HG02798 (cell line): ENCODE measurements around the gene DOCK1.

Source experiments
- ATAC-seq: cut with Tn5 transposase; IDR thresholded peaks from one replicate; pipeline ENCODE4 v1.9.1; 2021; ENCODE audit warnings: mild to moderate bottlenecking; ENCODE audit not compliant: unreplicated experiment, poor library complexity

DOCK1 gene

DNA sequence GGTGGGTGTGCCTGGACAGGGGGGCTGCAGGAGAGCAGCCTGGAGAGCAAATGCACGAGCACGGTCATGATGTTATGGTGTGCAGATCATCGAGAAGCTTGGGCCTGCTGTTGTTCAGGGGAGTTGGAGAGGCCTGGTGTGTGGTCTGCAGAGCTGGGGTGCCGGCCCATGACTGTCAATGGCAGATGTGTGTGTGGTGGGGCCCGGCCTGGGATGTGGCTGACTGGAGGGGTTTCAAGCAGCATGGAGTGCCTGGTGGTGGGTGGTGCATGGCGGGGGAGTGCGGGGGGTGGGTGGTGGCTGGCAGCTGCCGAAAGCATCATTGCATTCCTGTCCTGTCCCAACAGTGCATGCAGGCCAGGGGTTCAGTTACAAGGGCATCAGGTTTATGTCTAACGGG, 122.6 kb downstream of the DOCK1 start:
- ATAC-seq: no peak

DNA sequence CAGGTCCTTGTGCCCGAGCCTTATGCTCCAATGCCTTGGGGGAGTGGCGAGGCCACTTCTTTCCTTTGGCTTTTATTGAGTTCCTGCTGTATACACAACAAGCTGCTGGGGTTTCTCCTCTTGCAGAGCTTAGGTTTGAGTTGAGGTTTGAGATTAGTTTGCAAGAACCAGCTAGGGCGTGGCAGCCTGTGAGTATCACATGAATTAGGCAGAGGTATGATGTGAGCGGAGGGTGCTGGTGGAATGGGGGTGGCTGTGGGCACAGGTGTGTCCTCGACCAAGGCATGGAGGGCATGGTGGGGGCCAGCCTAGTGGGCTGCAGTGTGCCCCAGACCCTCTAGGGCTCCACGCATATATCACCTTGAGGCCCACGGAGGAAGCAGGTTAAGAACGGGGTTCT, 123.3 kb downstream of the DOCK1 start:
- no peak for ATAC-seq

DNA sequence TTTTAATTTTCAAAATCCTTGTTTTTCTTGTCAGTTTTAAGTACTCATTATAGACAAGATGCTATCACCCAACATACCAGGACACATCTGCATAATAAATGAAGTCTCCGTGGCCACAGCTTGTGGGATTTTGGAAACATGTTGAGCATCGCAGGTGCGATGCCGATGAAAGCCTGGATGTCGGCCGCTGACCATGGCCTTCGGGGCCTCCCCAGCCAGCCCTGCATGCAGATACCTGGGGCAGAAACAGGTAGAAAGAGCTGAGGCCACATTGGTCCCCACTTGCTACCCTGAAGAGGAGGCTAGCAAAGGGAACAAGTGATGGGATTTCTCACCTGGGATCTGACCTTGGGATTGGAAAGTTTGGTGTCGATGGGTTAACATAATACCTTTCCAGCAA, 123.8 kb downstream of the DOCK1 start:
- ATAC-seq: no peak

DNA sequence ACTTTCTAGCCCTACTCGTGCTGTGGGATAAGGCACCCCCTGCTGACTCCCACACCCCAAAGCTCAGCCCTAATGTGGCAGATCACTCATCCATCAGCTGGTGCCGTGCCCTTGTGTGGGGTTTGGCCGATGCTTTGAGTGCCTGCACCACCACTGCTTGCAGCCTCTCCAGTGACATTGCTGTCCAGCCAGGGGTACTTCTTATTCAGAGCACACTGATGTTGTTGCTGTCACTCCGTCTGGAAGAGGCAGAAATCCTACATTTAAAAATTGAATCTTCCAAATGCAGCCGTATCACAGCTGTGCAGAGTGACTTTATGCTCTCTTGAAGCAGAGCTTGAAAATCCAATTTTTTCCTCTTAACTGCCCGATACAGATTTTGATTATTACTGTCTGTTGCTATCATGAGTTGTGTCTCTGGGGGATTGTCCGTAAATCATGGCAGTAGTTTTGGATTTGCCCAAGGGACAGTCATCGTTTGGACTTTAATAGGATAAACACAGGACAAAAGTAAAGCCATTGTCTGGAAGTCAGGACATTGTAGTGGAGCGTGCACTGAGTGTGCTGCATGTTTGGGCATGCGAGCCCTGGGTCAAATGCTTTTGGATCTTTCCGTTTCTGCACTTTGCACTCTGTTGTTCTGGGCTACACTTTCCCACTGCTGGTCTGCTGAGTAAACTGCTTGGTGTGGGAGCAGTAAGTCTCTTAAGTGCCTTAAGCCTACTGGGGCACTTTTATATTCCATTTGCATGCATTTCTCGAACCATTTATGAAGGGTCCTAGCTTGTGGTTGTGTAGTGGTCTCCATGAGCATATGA, 128.2 kb downstream of the DOCK1 start:
- ATAC-seq: no peak

DNA sequence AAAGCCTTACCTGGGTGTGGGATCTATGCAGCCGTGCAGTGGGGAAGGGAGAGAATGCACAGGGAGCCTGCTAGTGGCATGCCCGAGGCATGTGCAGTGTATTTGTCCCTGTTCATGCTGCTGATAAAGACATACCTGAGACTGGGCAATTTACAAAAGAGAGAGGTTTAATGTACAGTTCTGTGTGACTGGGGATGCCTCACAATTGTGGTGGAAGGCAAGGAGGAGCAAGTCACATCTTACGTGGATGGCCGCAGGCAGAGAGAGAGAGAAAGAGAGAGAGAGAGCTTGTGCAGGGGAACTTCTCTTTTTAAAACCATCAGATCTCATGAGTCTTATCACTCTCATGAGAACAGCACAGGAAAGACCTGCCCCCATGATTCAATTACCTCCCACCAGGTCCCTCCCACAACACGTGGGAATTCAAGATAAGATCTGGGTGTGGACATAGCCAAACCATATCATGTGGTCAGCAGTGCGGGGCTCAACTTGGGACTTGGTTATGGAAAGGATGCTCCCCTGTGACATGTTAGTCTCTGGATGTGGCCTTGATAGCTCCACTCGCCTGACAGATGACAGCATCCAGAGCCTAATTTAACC, 128.9 kb downstream of the DOCK1 start:
- no peak for ATAC-seq

DNA sequence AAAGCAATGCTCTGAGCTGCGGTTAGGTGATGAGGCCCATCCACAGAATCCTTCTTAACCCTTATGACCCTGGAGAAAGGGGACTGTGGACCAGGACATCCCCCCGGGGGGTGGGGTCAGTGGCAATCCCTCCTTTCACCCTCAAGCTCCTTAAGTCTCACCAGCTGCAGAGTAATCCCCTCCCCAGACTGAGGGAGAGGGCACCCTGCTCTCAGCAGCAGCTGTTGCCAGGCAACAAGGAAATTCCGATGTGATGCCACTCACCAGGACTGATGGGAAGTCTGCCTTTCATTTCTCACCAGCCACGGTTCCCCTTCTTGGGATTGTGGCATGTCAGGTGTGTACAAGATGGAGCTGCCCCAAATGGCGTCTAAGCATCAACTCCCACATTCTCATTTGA, 129.6 kb downstream of the DOCK1 start:
- no peak for ATAC-seq

DNA sequence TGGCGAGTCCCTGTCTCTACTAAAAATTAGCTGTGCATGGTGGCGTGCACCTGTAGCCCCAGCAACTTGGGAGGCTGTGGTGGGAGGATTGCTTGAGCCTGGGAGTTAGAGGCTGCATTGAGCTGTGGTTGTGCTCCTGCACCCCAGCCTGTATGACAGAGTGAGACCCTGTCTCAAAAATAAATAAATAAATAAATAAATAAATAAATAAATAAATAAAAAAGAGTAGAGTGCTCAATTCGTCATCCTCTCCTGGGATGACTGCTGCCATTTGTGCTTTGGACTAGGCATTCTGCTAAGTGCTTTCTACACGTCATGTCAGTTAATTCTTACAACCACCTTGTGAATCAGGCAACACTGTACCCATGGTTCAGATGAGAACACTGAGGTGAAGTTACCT, 130.6 kb downstream of the DOCK1 start:
- ATAC-seq: no peak

DNA sequence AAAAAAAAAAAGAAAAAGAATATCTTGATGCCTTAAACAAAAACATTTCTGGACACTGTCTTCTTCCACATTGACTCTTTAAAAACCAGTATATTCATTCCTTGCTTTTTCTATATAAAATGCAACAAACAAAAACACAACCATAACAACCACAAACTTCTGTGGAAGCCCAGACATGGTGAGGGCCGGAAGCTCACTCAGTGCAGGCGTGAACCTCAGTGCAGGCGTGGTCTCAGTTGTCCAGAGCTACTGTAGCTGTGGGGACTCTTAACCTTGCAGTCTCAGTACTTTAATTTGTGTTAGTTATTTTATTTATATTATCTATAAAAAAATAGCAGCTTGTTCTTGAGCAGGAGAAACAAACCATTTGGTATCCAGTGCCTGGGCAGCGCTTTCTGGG, 131.8 kb downstream of the DOCK1 start:
- ATAC-seq: no peak

DNA sequence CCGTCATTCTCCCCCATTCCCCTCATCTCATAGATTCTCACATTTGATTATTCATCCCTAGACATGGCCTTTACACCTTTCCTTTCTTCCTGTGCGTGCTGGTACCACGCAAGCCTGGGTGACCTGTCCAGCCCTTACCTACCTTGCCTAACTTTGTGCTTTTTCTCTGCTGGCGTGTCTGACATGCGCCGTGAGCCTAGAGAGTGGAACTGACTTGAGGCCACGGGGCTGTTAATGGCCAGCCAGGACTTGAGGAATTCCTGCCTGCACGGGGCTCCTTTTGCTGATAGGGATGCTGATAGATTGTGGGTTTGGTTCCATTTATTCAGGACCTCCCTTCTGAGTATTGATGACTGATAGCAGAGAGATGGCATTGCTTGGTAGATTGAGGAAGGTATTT, 134.2 kb downstream of the DOCK1 start:
- no peak for ATAC-seq

DNA sequence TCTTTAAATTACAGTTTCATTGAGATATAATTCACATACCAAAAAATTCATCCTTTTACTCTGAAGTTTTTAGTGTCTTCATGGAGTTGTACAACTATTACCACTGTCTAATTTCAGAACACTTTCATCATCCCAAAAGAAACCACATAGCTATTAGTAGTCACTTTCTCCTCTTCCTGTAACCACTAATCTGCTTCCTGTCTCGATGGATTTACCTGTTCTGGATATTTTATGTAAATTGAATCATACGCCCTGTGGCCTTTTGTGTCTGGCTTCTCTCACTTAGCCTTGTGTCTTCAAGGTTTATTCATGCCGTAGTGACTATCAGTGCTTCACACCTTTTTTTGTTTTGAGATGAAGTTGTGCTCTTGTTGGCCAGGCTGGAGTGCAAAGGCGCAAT, 135.5 kb downstream of the DOCK1 start:
- ATAC-seq: no peak

DNA sequence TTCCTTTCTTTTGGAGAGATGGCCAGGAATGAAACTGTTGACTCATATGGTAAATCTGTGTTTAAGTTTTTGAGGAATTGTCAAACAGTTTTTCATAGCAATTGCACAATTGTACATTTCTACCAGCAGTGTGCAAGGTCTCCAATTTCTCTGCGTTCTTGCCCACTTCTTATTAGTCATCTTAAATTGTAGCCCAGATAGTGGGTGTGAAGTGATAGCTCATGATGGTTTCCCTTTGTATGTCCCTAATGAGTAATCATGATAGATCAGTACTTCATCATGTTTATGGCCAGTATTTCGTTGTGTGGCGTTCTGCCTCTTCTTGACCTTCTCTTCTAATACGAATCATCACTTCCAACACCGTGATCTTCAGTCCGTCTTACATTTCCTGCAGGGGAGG, 136.3 kb downstream of the DOCK1 start:
- ATAC-seq: no peak

DNA sequence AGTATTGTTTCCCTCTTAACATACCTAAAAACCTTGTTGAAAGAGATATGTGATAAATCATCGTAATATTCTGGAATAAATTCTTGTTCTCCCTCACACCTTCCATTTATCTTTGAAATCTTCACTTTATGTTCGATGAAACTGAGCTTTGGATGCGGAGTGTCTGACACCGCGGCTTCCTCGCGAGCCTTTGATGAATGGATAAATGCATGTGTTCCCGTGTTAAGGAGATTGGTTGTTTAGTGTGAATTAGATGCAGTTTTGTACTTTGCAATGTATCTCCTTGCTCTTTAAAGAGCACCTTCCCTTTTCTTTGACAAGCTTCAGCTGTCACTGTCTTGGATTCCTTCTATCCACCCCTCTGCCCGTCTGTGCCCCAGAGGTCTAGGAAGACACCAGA, 138.1 kb downstream of the DOCK1 start:
- ATAC-seq: no peak

DNA sequence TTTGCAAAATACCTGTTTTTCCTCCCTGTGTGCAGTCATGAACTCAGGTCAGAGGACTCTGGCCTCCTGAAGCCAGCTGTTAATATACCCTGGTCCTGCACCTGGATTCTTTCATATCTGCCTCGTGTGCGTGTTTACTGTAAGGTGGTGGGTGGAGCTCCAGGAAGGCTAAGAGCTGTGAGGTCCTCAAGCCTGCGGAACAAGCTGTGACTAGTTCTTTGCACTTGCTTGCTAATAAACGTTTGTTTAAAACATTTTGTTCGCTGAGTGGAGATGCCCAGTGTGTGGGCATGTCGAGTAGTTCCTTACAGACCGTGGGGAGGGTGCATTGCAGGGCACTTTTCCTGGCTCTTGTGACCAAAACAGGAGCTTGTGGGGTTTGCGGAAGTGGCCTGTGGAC, 139.0 kb downstream of the DOCK1 start:
- ATAC-seq: no peak

DNA sequence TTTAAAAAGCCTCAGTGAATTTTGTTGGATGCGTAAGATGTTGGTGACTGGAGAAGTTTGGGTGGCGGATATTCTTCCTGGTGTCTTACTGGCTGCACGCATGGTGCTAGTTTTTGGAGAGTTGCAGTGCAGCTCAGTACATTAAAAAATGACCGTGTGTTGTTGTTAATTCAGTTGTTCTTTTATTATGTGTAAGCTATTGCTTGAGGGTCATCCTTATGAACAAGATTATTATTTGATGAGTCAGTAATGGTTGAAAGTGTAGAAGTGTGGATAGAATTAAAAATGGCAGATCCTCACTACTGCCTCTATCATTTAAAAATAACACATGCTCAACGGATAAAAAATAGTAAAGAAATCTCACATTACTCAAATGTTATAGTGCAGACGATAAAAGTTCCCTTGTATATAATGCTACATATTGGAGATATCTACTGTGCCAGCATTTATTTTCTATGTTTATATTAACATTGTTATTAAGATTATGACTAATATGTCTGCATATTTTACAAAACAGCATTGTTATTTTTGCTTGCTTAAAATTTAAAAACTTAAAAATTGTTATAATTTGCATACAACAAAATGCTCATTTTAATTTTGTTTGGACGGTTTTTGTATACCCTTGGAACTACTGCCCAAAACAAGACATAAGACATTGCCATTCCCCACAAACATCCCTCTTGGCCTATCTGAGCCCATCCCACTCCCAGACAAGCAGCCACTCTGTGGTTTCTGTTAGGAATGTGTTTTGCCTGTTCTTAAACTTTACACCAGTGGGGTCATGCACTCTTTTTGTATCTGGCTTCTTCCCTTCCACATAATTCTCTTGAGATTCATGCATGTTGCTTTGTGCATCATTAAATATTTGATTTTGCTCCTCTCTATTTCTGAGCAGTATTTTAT, 142.0 kb downstream of the DOCK1 start:
- no peak for ATAC-seq

DNA sequence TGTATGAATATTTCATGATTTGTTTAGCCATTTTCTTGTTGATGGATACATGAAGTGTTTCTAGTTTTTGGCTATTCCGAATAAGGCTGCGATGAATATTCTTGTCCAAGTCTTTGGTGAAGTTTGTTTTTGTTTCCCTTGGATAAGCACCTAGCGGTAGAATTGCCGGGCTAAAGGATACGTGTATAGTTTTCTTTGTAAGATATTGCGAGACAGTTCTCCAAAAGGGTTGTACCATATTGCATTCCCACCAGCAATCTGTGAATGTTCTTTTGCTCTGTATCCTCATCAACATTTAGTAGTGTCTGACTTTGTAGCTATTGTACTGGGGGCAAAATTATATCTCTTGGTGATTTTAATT, 142.6 kb downstream of the DOCK1 start:
- no peak for ATAC-seq

DNA sequence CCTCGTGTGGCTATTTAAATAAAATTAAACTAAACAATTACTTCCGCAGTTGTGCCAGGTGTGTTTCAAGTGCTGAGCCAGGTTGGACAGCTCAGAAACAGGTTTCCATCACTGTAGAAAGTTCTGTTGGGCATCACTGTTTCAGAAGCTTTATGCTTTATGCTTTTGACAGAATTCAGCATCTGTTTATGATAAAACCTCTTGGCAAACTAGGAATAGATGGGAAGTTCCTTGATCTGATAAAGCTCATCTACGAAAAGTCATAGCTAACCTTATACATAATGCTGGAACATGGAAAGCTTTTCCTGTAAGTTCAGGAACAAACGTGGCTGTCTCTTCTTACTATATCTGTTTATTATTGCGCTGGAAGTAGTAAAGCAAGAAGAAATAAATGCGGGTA, 143.4 kb downstream of the DOCK1 start:
- ATAC-seq: no peak

DNA sequence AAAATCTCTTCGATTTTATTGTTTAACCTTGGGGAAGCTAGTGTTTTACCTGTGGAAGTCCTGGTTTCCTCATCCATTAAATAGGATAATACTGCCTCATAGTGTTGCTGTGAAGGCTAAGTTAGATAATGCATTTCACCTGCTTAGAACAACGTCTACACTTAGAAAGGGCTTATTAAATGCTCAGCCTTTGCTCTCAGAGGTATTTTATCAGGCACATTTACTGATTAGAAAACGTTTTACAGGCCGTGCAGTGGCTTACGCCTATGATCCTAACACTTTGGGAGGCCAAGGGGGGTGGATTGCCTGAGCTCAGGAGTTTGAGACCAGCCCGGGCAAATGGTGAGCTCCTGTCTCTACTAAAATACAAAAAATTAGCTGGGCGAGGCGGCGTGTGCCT, 146.8 kb downstream of the DOCK1 start:
- no peak for ATAC-seq

DNA sequence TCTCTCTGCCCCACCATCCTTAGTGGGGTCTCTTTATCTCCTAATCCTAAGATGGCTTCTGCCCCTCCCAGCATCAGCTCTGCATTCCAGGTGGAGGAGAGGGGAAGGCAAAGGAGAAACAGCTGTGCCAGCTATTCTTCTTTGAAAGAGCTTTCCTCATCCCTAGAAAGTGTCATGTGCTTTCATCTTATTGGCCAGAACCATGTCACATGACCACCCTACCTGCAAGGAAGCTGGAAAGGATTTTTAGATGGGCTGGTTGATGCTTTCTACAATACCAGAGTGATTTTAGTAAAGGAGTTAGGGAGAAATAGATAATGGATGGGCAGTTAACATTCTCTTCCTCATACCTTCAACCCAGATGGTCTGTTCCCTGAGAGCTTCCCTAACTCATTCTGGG, 150.0 kb downstream of the DOCK1 start:
- no peak for ATAC-seq

DNA sequence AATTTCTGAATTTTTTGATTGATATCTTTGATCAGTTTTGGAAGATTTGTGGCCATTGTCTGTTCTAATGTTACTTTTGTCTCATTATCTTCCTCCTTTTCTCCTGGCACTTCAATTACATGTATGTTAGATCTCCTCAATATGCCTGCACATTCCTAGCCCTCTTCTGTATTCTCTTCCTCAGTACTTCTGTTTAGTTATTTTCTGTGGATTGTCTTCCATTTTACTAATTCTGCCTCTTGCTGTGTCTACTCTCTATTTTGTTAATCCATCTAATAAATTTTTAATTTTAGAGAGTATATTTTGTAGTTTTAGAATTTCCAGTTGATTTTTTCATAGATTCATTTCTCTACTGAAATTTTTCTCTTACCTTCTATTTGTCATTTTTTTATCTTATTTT, 154.1 kb downstream of the DOCK1 start:
- no peak for ATAC-seq

DNA sequence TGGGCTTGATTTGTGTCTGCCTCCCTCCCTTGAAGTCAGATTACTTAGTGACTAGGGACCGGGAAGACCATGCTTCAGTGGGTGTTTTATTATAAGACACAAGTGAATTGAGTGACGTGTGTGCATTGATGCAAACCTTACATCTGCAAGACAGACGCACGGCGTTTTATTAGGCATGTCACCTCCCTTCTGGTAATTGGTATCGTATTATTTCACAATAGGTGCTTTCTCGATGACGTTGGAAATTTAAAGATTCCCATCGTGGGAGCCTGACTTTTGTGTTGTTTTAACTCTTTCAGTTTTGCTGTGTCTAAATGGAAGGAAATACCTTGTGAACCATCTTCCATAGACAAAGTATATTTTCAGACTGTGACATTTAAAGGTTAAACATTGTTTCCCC, 158.5 kb downstream of the DOCK1 start:
- no peak for ATAC-seq

DNA sequence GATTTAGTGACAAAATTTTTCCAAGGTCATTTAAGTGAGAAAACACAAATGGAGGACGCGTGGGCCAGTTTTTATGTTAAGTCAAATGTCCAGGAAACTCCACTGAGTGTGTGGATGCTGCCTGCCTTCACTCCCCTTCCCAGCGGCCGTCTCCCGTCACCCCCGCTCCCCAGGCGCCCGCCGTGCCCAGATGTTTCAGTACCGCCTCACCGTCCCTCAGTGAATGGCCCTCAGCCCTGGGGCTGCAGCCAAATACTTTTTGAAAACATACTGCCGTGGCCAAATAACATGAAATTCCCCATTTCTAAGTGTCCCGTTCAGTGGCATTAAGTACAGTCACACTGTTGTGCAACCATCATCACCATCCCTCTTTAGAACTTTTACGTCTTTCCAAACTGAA, 159.2 kb downstream of the DOCK1 start:
- no peak for ATAC-seq
